HEK293 (cell line): ENCODE measurements around the gene SREBF2.
A peak's percentile ranks its signal among the peaks of the same experiment; 100 is the strongest.

ENCODE experiments used
- BCL11B ChIP-seq: fragments of 450-650 bp; formaldehyde crosslinking; IDR thresholded peaks from 2 replicates; pipeline ENCODE4 v1.5.1; 2016; ENCODE audit warnings: low read depth, missing biosample characterization, missing genetic modification characterization
- GLIS1 ChIP-seq: fragments of 450-650 bp; formaldehyde crosslinking; IDR thresholded peaks from 2 replicates; pipeline ENCODE4 v1.5.1; 2016; ENCODE audit warnings: missing biosample characterization, missing genetic modification characterization
- GLIS2 ChIP-seq: fragments of 450-650 bp; formaldehyde crosslinking; IDR thresholded peaks from 2 replicates; pipeline ENCODE4 v1.5.1; 2016; ENCODE audit warnings: missing biosample characterization, missing genetic modification characterization
- HOXD13 ChIP-seq: sonication (generic); formaldehyde crosslinking; IDR thresholded peaks from 2 replicates; pipeline ENCODE4 v1.8.0; 2022; ENCODE audit warnings: missing genetic modification reagents, borderline replicate concordance
- KLF16 ChIP-seq: fragments of 450-650 bp; formaldehyde crosslinking; IDR thresholded peaks from 2 replicates; pipeline ENCODE4 v1.5.1; 2017; ENCODE audit warnings: missing biosample characterization, missing genetic modification characterization
- KLF7 ChIP-seq: fragments of 450-650 bp; formaldehyde crosslinking; IDR thresholded peaks from 2 replicates; pipeline ENCODE4 v1.5.1; 2016; ENCODE audit warnings: missing biosample characterization, missing genetic modification characterization, borderline replicate concordance
- KLF8 ChIP-seq: fragments of 450-650 bp; formaldehyde crosslinking; IDR thresholded peaks from 2 replicates; pipeline ENCODE4 v1.5.1; 2016; ENCODE audit warnings: missing biosample characterization, missing genetic modification characterization
- MZF1 ChIP-seq: fragments of 450-650 bp; formaldehyde crosslinking; IDR thresholded peaks from 2 replicates; pipeline ENCODE4 v1.5.1; 2017; ENCODE audit warnings: missing biosample characterization, missing genetic modification characterization, borderline replicate concordance
- SP7 ChIP-seq: fragments of 450-650 bp; formaldehyde crosslinking; IDR thresholded peaks from 2 replicates; pipeline ENCODE4 v1.5.1; 2016; ENCODE audit warnings: missing biosample characterization, missing genetic modification characterization
- ZBTB1 ChIP-seq: fragments of 450-650 bp; formaldehyde crosslinking; IDR thresholded peaks from 2 replicates; pipeline ENCODE4 v1.5.1; 2016; ENCODE audit warnings: missing biosample characterization, missing genetic modification characterization
- ZBTB10 ChIP-seq: fragments of 450-650 bp; formaldehyde crosslinking; IDR thresholded peaks from 2 replicates; pipeline ENCODE4 v1.5.1; 2016; ENCODE audit warnings: missing biosample characterization, missing genetic modification characterization
- ZBTB26 ChIP-seq: fragments of 450-650 bp; formaldehyde crosslinking; optimal IDR thresholded peaks from 2 replicates; pipeline ENCODE3; 2016; ENCODE audit warnings: missing biosample characterization, mild to moderate bottlenecking, missing genetic modification characterization
- ZBTB49 ChIP-seq: fragments of 450-650 bp; formaldehyde crosslinking; IDR thresholded peaks from 2 replicates; pipeline ENCODE4 v1.5.1; 2016; ENCODE audit warnings: missing biosample characterization, missing genetic modification characterization, low read depth
- ZBTB8A ChIP-seq: fragments of 450-650 bp; formaldehyde crosslinking; IDR thresholded peaks from 2 replicates; pipeline ENCODE4 v1.5.1; 2016; ENCODE audit warnings: missing biosample characterization, missing genetic modification characterization
- ZFHX2 ChIP-seq: fragments of 450-650 bp; formaldehyde crosslinking; conservative IDR thresholded peaks from 2 replicates; pipeline ENCODE4 v1.5.1; 2016; ENCODE audit warnings: missing biosample characterization, missing genetic modification characterization
- ZFP37 ChIP-seq: fragments of 450-650 bp; formaldehyde crosslinking; IDR thresholded peaks from 2 replicates; pipeline ENCODE4 v1.5.1; 2016; ENCODE audit warnings: missing biosample characterization, missing genetic modification characterization
- ZNF184 ChIP-seq: fragments of 450-650 bp; IDR thresholded peaks from 2 replicates; pipeline ENCODE4 v1.5.1; 2018; ENCODE audit warnings: missing biosample characterization, mild to moderate bottlenecking, missing genetic modification characterization
- ZNF24 ChIP-seq: fragments of 450-650 bp; formaldehyde crosslinking; IDR thresholded peaks from 2 replicates; pipeline ENCODE4 v1.5.1; 2016; ENCODE audit warnings: missing biosample characterization, missing genetic modification characterization
- ZNF266 ChIP-seq: fragments of 450-650 bp; formaldehyde crosslinking; IDR thresholded peaks from 2 replicates; pipeline ENCODE4 v1.5.1; 2016; ENCODE audit warnings: missing biosample characterization, missing genetic modification characterization, low read depth
- ZNF302 ChIP-seq: fragments of 450-650 bp; formaldehyde crosslinking; IDR thresholded peaks from 2 replicates; pipeline ENCODE4 v1.5.1; 2016; ENCODE audit warnings: missing biosample characterization, missing genetic modification characterization, low read depth
- ZNF335 ChIP-seq: fragments of 450-650 bp; formaldehyde crosslinking; conservative IDR thresholded peaks from 2 replicates; pipeline ENCODE4 v1.5.1; 2016; ENCODE audit warnings: missing biosample characterization, missing genetic modification characterization
- ZNF341 ChIP-seq: fragments of 450-650 bp; formaldehyde crosslinking; IDR thresholded peaks from 2 replicates; pipeline ENCODE4; 2016; ENCODE audit warnings: low read depth, missing biosample characterization, missing genetic modification characterization
- ZNF391 ChIP-seq: fragments of 450-650 bp; formaldehyde crosslinking; IDR thresholded peaks from 2 replicates; pipeline ENCODE4 v1.5.1; 2016; ENCODE audit warnings: low read depth, missing biosample characterization, missing genetic modification characterization, borderline replicate concordance
- ZNF426 ChIP-seq: fragments of 450-650 bp; formaldehyde crosslinking; IDR thresholded peaks from 2 replicates; pipeline ENCODE4 v1.5.1; 2017; ENCODE audit warnings: missing biosample characterization, missing genetic modification characterization, mild to moderate bottlenecking, inconsistent platforms, moderate library complexity
- ZNF548 ChIP-seq: fragments of 450-650 bp; formaldehyde crosslinking; IDR thresholded peaks from 2 replicates; pipeline ENCODE4 v1.5.1; 2016; ENCODE audit warnings: missing biosample characterization, missing genetic modification characterization
- ZNF580 ChIP-seq: fragments of 450-650 bp; formaldehyde crosslinking; IDR thresholded peaks from 2 replicates; pipeline ENCODE4 v1.5.1; 2016; ENCODE audit warnings: missing biosample characterization, missing genetic modification characterization
- ZNF585B ChIP-seq: fragments of 450-650 bp; formaldehyde crosslinking; IDR thresholded peaks from 2 replicates; pipeline ENCODE4 v1.5.1; 2016; ENCODE audit warnings: missing biosample characterization, missing genetic modification characterization
- ZNF629 ChIP-seq: fragments of 450-650 bp; formaldehyde crosslinking; IDR thresholded peaks from 2 replicates; pipeline ENCODE4 v1.5.1; 2017; ENCODE audit warnings: missing biosample characterization, missing genetic modification characterization
- ZNF639 ChIP-seq: fragments of 450-650 bp; formaldehyde crosslinking; IDR thresholded peaks from 2 replicates; pipeline ENCODE4 v1.5.1; 2016; ENCODE audit warnings: missing biosample characterization, missing genetic modification characterization
- ZNF76 ChIP-seq: fragments of 450-650 bp; formaldehyde crosslinking; IDR thresholded peaks from 2 replicates; pipeline ENCODE4; 2016; ENCODE audit warnings: low read depth, missing biosample characterization, missing genetic modification characterization, borderline replicate concordance
- ZNF830 ChIP-seq: fragments of 450-650 bp; IDR thresholded peaks from 2 replicates; pipeline ENCODE4 v1.5.0; 2018; ENCODE audit warnings: missing biosample characterization, missing genetic modification characterization, low read depth, mild to moderate bottlenecking, moderate library complexity

The SREBF2 gene

GRCh38 chr22:41946629-41947423 is 113.9 kb downstream of the SREBF2 start, which contains the start of gene CENPM (continued):
- no peak for TF ChIP-seq MZF1 (tag by site-specific recombination)
- TF ChIP-seq KLF7, result no peak
- peak; percentile 50 for TF ChIP-seq ZNF335 (tag by site-specific recombination)
- TF ChIP-seq HOXD13 (CRISPR knock-in tag), result no peak
- peak; percentile 70; the same call in 1 of the 2 replicates for TF ChIP-seq ZNF24 (tag by site-specific recombination)
- TF ChIP-seq GLIS2 (tag by site-specific recombination), result peak; percentile 100
- no peak for TF ChIP-seq ZNF585B (tag by site-specific recombination)
- TF ChIP-seq ZNF639 (tag by site-specific recombination), result peak; percentile 20; the same call in 1 of the 2 replicates
- TF ChIP-seq ZBTB10 (tag by site-specific recombination), result peak; percentile 68; the same call in 1 of the 2 replicates
- TF ChIP-seq ZNF341 (tag by site-specific recombination), result 0 out of 2 replicates have a peak, but pooled peaks have one; percentile 16
- TF ChIP-seq ZNF391 (tag by site-specific recombination), result no peak; the same call in 1 of the 2 replicates
- no peak for TF ChIP-seq ZNF426
- no peak for TF ChIP-seq ZNF830
- no peak for TF ChIP-seq ZNF184 (tag by site-specific recombination)
- peak; percentile 79 for TF ChIP-seq BCL11B (tag by site-specific recombination)
- peak; percentile 77 for TF ChIP-seq KLF16 (tag by site-specific recombination)
- TF ChIP-seq ZBTB49 (tag by site-specific recombination), result no peak
- TF ChIP-seq ZBTB1 (tag by site-specific recombination), result no peak; the same call in 1 of the 2 replicates
- no peak; the same call in 1 of the 2 replicates for TF ChIP-seq ZNF76 (tag by site-specific recombination)
- TF ChIP-seq SP7 (tag by site-specific recombination), result peak; percentile 66; the same call in 1 of the 2 replicates
- TF ChIP-seq ZNF302, result no peak
- TF ChIP-seq ZBTB8A (tag by site-specific recombination), result peak; percentile 93
- TF ChIP-seq ZNF580, result peak; percentile 62; the same call in 1 of the 2 replicates
- no peak for TF ChIP-seq ZNF266 (tag by site-specific recombination)
- TF ChIP-seq ZBTB26 (tag by site-specific recombination), result peak; percentile 96
- TF ChIP-seq ZNF548 (tag by site-specific recombination), result no peak
- no peak for TF ChIP-seq ZFP37 (tag by site-specific recombination)
- peak; percentile 63 for TF ChIP-seq ZFHX2 (tag by site-specific recombination)
- peak; percentile 98 for TF ChIP-seq GLIS1 (tag by site-specific recombination)
- peak; percentile 40; the same call in 1 of the 2 replicates for TF ChIP-seq KLF8 (tag by site-specific recombination)
- TF ChIP-seq ZNF629 (tag by site-specific recombination), result peak; percentile 50; the same call in 1 of the 2 replicates
